Omental fat pad (tissue), 4 donors: ENCODE data around the gene ORMDL2. TPM values are rescaled to one million over a fixed set of nuclear protein-coding genes. Genes with fewer than 3 reads are reported as not detected.
A peak's percentile ranks its signal among the peaks of the same experiment; 100 is the strongest.

Experiments used
- ATAC-seq: fragments of 150-250 bp; one replicate; pipeline ENCODE4 v1.9.1; 2016; ENCODE audit warnings: mild to moderate bottlenecking, moderate library complexity; ENCODE audit not compliant: low FRiP score
- DNase-seq: peaks from one replicate; pipeline ENCODE4 v3.0.0-alpha.2; 2019; ENCODE audit warnings: low spot score
- CTCF ChIP-seq, 3 donors: fragments of 450-650 bp; IDR thresholded peaks; one replicate each; pipeline ENCODE4 v1.5.1; 2016 to 2017; ENCODE audit warnings: antibody characterized with exemption in 3 of 3, mild to moderate bottlenecking in 3 of 3, moderate library complexity in 2 of 3
- total RNA-seq, 4 donors: library from RNA; depleted of rRNA; stranded (reverse); fragments of >200 nt; gene quantifications; one replicate each; pipeline ENCODE4 v1.1.0, GENCODE V29; 2016

The ORMDL2 gene
- total RNA-seq, 4 donors from 2014 or later: 24.6 to 34.2 (median 28.6) TPM

DNA sequence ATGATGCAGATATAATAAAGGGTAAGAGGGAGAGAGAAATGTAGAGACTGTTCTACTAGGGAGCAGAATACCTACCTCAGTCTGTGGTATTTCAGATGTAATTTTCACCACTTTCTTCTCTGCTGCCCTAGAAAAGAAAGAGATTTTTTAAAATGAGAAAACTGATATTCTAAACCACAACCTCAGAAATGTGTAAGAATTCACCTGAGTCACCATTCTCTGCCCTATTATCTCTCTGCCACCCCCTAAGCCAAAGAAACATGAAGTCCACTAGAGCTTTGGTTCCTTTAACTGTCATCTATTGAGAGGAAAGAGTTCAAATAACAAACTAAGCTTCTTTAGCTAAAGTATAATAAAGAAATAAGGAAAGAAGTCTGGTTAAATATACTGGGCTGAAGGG, 21.9 kb upstream of the ORMDL2 start:
- TF ChIP-seq CTCF (IDR thresholded peaks at IDR 0.05): no peak
- DNase-seq (no peak), ATAC-seq (no peak)

- DNase-seq: no peak
- ATAC-seq: no peak
- TF ChIP-seq CTCF (IDR thresholded peaks at IDR 0.05): peak in 1 of 3 donors; percentile 14
Observed at GRCh38 chr12:55797068-55797467, 20.8 kb upstream of the ORMDL2 start.

- DNase-seq (no peak), ATAC-seq (no peak)
- TF ChIP-seq CTCF (IDR thresholded peaks at IDR 0.05): no peak
Observed at GRCh38 chr12:55797550-55797949, 20.3 kb upstream of the ORMDL2 start.

DNA sequence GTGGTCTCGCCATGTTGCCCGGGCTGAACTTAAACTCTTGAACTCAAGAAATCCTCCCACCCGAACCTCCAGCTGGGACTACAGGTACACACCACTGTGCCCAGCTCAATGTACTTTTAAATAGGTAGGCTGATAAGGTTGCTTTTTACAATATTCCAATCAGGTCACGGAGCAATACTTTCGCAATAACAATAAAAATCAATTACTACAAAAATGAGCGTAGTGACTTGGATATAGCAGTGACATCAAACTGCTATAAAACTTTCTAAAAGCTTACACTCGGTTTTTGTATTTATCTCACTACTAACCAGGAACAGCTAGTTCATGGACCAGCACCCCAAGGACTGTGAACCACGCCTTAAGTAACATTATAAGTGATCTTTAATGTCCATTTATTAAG, 10.9 kb upstream of the ORMDL2 start:
- DNase-seq (no peak), ATAC-seq (no peak)
- TF ChIP-seq CTCF (IDR thresholded peaks at IDR 0.05): no peak

GRCh38 chr12:55809274-55809673, 8.6 kb upstream of the ORMDL2 start:
- no peak for DNase-seq
- TF ChIP-seq CTCF (IDR thresholded peaks at IDR 0.05): no peak
- no peak for ATAC-seq

- TF ChIP-seq CTCF (IDR thresholded peaks at IDR 0.05): no peak
- no peak for ATAC-seq
Observed at GRCh38 chr12:55812088-55812487, 5.8 kb upstream of the ORMDL2 start.

DNA sequence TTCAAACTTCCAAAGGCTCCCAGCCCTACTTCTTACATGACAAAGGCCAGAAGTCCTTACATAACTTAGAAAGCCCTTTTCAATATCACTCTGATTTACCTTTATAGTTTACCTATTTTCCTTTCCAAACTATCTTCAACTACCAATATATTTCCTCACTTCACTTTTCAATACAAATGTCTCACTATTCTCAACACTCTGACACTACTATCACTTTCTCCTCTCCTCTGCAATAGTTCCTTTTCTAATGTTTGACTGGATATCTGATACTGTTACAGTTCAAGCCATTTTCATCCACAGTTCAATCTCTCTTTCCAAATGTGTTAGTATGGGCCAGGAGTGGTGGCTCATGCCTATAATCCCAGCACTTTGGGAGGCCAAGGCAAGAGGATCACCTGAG, 3.6 kb upstream of the ORMDL2 start:
- ATAC-seq: no peak
- TF ChIP-seq CTCF (IDR thresholded peaks at IDR 0.05): no peak

More at GRCh38 chr12:55812088-55812487, 5.8 kb upstream of the ORMDL2 start:
- DNase-seq: no peak

More for the DNA sequence above, 3.6 kb upstream of the ORMDL2 start:
- no peak for DNase-seq
